H9 (cell line): ENCODE measurements around the gene CDKN2AIPNL. TPM values are rescaled to one million over a fixed set of nuclear protein-coding genes. Genes with fewer than 3 reads are reported as not detected.

Experiments used
- DNase-seq: peaks from one replicate; pipeline ENCODE4 v3.0.0-alpha.2; 2017
- H2AFZ ChIP-seq: one replicate; pipeline ENCODE4 v1.6.1; 2013; ENCODE audit warnings: mild to moderate bottlenecking, low read length, control low read depth, moderate library complexity
- H2AK5ac ChIP-seq: 2 replicates; pipeline ENCODE4 v1.6.1; 2013; ENCODE audit warnings: low read length, control low read depth, mixed read lengths; ENCODE audit not compliant: insufficient read length
- H2BK120ac ChIP-seq: one replicate; pipeline ENCODE4 v1.6.1; 2013; ENCODE audit warnings: low read depth, mild to moderate bottlenecking, low read length, control low read depth, inconsistent platforms; ENCODE audit not compliant: poor library complexity, severe bottlenecking
- H2BK12ac ChIP-seq: 2 replicates; pipeline ENCODE4 v1.6.1; 2013; ENCODE audit warnings: low read length, control low read depth, mixed read lengths, low read depth; ENCODE audit not compliant: insufficient read length
- H2BK15ac ChIP-seq: 2 replicates; pipeline ENCODE4 v1.6.1; 2013; ENCODE audit warnings: low read depth, low read length, control low read depth
- H2BK20ac ChIP-seq: one replicate; pipeline ENCODE4 v1.6.1; 2013; ENCODE audit warnings: low read depth, mild to moderate bottlenecking, low read length, control low read depth, inconsistent platforms; ENCODE audit not compliant: poor library complexity, severe bottlenecking
- H2BK5ac ChIP-seq: 2 replicates; pipeline ENCODE4 v1.6.1; 2013; ENCODE audit warnings: low read length, control low read depth, mixed read lengths; ENCODE audit not compliant: insufficient read length
- H3K14ac ChIP-seq: 2 replicates; pipeline ENCODE4 v1.6.1; 2013; ENCODE audit warnings: low read length, control low read depth; ENCODE audit not compliant: insufficient read depth
- H3K18ac ChIP-seq: 2 replicates; pipeline ENCODE4 v1.6.1; 2013; ENCODE audit warnings: low read depth, mild to moderate bottlenecking, mixed read lengths, low read length, control low read depth; ENCODE audit not compliant: insufficient read length
- H3K23ac ChIP-seq: 2 replicates; pipeline ENCODE4 v1.6.1; 2013; ENCODE audit warnings: low read length, control low read depth, mixed read lengths, low read depth; ENCODE audit not compliant: insufficient read length
- H3K23me2 ChIP-seq: 2 replicates; pipeline ENCODE4 v1.6.1; 2013; ENCODE audit warnings: low read depth, mild to moderate bottlenecking, mixed read lengths, low read length, control low read depth; ENCODE audit not compliant: insufficient read length, poor library complexity, severe bottlenecking
- H3K27ac ChIP-seq: 2 replicates; pipeline ENCODE4 v1.5.1; 2013; ENCODE audit warnings: low read length, control low read depth, mixed read lengths, low read depth; ENCODE audit not compliant: insufficient read length
- H3K27me3 ChIP-seq: 2 replicates; pipeline ENCODE4 v1.6.1; 2013; ENCODE audit warnings: low read length, control low read depth, inconsistent platforms; ENCODE audit not compliant: insufficient read depth
- H3K4ac ChIP-seq: 2 replicates; pipeline ENCODE4 v1.6.1; 2013; ENCODE audit warnings: low read depth, mild to moderate bottlenecking, control low read depth, inconsistent platforms, low read length, moderate library complexity
- H3K4me1 ChIP-seq: 2 replicates; pipeline ENCODE4 v1.6.1; 2013; ENCODE audit warnings: low read length, control low read depth, inconsistent platforms; ENCODE audit not compliant: insufficient read depth
- H3K4me2 ChIP-seq: 2 replicates; pipeline ENCODE4 v1.6.1; 2013; ENCODE audit warnings: low read length, control low read depth, mixed read lengths; ENCODE audit not compliant: insufficient read length, insufficient read depth
- H3K56ac ChIP-seq: 2 replicates; pipeline ENCODE4 v1.6.1; 2013; ENCODE audit warnings: low read depth, mild to moderate bottlenecking, mixed read lengths, low read length, control low read depth; ENCODE audit not compliant: insufficient read length
- H3K79me1 ChIP-seq: 2 replicates; pipeline ENCODE4 v1.6.1; 2013; ENCODE audit warnings: low read depth, mild to moderate bottlenecking, moderate library complexity, low read length, control low read depth, inconsistent platforms; ENCODE audit not compliant: insufficient read depth, poor library complexity, severe bottlenecking
- H3K79me2 ChIP-seq: 2 replicates; pipeline ENCODE4 v1.6.1; 2013; ENCODE audit warnings: low read length, control low read depth, inconsistent platforms; ENCODE audit not compliant: insufficient read depth
- H3K9ac ChIP-seq: 2 replicates; pipeline ENCODE4 v1.6.1; 2013; ENCODE audit warnings: low read length, control low read depth, mixed read lengths; ENCODE audit not compliant: insufficient read length; ENCODE audit errors: extremely low read depth
- H3K9me3 ChIP-seq: one replicate; pipeline ENCODE4 v1.6.1; 2013; ENCODE audit warnings: low read depth, low read length, inconsistent platforms; ENCODE audit not compliant: control insufficient read depth
- H3T11ph ChIP-seq: one replicate; pipeline ENCODE4 v1.6.1; 2013; ENCODE audit warnings: mild to moderate bottlenecking, low read length, control low read depth, inconsistent platforms
- H4K20me1 ChIP-seq: one replicate; pipeline ENCODE4 v1.6.1; 2013; ENCODE audit not compliant: control insufficient read depth, insufficient read length, insufficient read depth
- H4K5ac ChIP-seq: 2 replicates; pipeline ENCODE4 v1.6.1; 2013; ENCODE audit warnings: low read depth, mild to moderate bottlenecking, mixed read lengths, low read length, control low read depth; ENCODE audit not compliant: insufficient read length
- H4K8ac ChIP-seq: replicated peaks from 2 replicates; pipeline ENCODE4 v1.6.1; 2013; ENCODE audit warnings: low read length, control low read depth, mixed read lengths, low read depth; ENCODE audit not compliant: insufficient read length
- H4K91ac ChIP-seq: 2 replicates; pipeline ENCODE4 v1.6.1; 2013; ENCODE audit warnings: low read depth, mild to moderate bottlenecking, moderate library complexity, mixed read lengths, low read length, control low read depth; ENCODE audit not compliant: insufficient read length
- H3K27ac Mint-ChIP-seq, 3 experiments: 2 replicates in 2 of 3; 3 replicates in 1 of 3; pipeline ENCODE4 v1.8.0; 2020 to 2021; ENCODE audit warnings: mixed read lengths in 3 of 3, mild to moderate bottlenecking in 1 of 3, moderate library complexity in 1 of 3
- H3K27me3 Mint-ChIP-seq: 2 replicates; pipeline ENCODE4 v1.8.0; 2021; ENCODE audit warnings: low read depth, mild to moderate bottlenecking, moderate library complexity, mixed read lengths
- H3K36me3 Mint-ChIP-seq, 3 experiments: 2 replicates in 2 of 3; 3 replicates in 1 of 3; pipeline ENCODE4 v1.8.0; 2020 to 2021; ENCODE audit warnings: low read depth in 3 of 3, mixed read lengths in 3 of 3; ENCODE audit not compliant: insufficient read depth in 1 of 3
- H3K4me1 Mint-ChIP-seq, 2 experiments: 2 replicates each; pipeline ENCODE4 v1.8.0; 2020; ENCODE audit warnings: mixed read lengths in 2 of 2
- H3K4me3 Mint-ChIP-seq, 2 experiments: 2 replicates in 1 of 2; 3 replicates in 1 of 2; pipeline ENCODE4 v1.8.0; 2020 to 2021; ENCODE audit warnings: mild to moderate bottlenecking in 2 of 2, mixed read lengths in 2 of 2, moderate library complexity in 1 of 2
- H3K9me3 Mint-ChIP-seq, 2 experiments: 2 replicates in 1 of 2; 3 replicates in 1 of 2; pipeline ENCODE4 v1.8.0; 2020; ENCODE audit warnings: mild to moderate bottlenecking in 2 of 2, mixed read lengths in 2 of 2, moderate library complexity in 1 of 2
- WGBS: extraction: QIAGEN DNeasy Blood & Tissue Kit; methylation state at CpG from one replicate; pipeline ENCODE4 v1.1.7; 2013; ENCODE audit warnings: missing lambda C conversion rate, low lambda C conversion rate, mixed read lengths; ENCODE audit not compliant: insufficient read length; ENCODE audit errors: extremely low coverage; 5-methylcytosine and 5-hydroxymethylcytosine counted together
- total RNA-seq: library from RNA; stranded (reverse); gene quantifications from 2 replicates; pipeline ENCODE4 v1.2.1, GENCODE V29; 2021
- TF ChIP-seq, protein P1 (sequence below): fragments of 200-600 bp; sonication (generic); conservative IDR thresholded peaks from 3 replicates; pipeline ENCODE4 v1.8.0; 2021; ENCODE audit warnings: antibody characterized with exemption, mild to moderate bottlenecking

Gene CDKN2AIPNL
- total RNA-seq, 1 experiment from 2014 or later: 60.0 TPM

DNA sequence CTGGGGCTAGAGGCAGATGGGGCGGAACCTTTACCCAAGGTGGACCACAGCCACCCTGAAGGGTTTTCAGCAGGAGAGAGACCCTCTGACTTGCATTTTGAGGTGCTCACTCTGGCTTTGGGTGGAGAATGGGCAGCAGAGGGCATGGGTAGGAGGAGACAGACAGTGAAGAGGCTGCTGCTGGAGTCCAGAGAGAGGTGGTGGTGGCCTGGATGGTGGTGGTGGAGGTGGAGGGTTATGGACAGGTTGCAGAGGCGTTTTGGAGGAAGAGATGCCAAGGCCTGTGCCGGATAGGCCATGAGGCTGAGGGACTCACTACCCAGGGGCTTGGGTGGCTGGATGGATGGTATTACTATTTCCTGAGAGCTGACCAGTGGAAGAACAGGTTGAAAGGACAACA is 46.1 kb upstream of the CDKN2AIPNL start:
- no peaks in the 10 kb centered on the region for H3K79me1 ChIP-seq
- no peak overlapping the region for H3K18ac ChIP-seq
- H4K91ac ChIP-seq: no peak overlapping the region
- no peak overlapping the region for H2BK120ac ChIP-seq
- H3K23me2 ChIP-seq: no peaks in the 10 kb centered on the region
- H2BK5ac ChIP-seq: no peak overlapping the region
- no peak overlapping the region for H3K4ac ChIP-seq
- H2BK15ac ChIP-seq: no peak overlapping the region
- H4K5ac ChIP-seq: no peak overlapping the region
- H3K56ac ChIP-seq: no peak overlapping the region
- Mint-ChIP-seq H3K27me3 (peaks cover 6% of the 10 kb centered on the region), H3K27ac (no peak overlapping the region; a peak in 1 of 7 replicates), H3K4me3 (no peak overlapping the region), H3K4me1 (peaks cover 0 to 14% of the 10 kb centered on the region in 2 experiments; a peak in 2 of 4 replicates), H3K36me3 (no peaks in the 10 kb centered on the region), H3K9me3 (no peaks in the 10 kb centered on the region)
- H3K4me1 ChIP-seq: no peaks in the 10 kb centered on the region
- no peak overlapping the region for H3K27ac ChIP-seq
- no peaks in the 10 kb centered on the region for H4K20me1 ChIP-seq
- H4K8ac ChIP-seq: peak overlapping the region; percentile 58
- H3K79me2 ChIP-seq: no peaks in the 10 kb centered on the region
- no peak for DNase-seq
- TF ChIP-seq, protein P1, sequence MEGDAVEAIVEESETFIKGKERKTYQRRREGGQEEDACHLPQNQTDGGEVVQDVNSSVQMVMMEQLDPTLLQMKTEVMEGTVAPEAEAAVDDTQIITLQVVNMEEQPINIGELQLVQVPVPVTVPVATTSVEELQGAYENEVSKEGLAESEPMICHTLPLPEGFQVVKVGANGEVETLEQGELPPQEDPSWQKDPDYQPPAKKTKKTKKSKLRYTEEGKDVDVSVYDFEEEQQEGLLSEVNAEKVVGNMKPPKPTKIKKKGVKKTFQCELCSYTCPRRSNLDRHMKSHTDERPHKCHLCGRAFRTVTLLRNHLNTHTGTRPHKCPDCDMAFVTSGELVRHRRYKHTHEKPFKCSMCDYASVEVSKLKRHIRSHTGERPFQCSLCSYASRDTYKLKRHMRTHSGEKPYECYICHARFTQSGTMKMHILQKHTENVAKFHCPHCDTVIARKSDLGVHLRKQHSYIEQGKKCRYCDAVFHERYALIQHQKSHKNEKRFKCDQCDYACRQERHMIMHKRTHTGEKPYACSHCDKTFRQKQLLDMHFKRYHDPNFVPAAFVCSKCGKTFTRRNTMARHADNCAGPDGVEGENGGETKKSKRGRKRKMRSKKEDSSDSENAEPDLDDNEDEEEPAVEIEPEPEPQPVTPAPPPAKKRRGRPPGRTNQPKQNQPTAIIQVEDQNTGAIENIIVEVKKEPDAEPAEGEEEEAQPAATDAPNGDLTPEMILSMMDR: no peak
- H3K9ac ChIP-seq: no peak overlapping the region
- no peak overlapping the region for H3K4me2 ChIP-seq
- no peak overlapping the region for H3K23ac ChIP-seq
- no peak overlapping the region for H2AFZ ChIP-seq
- no peak overlapping the region for H2AK5ac ChIP-seq
- no CpG with 5 or more reads among the region's 3 CpGs for WGBS
- H2BK20ac ChIP-seq: no peak overlapping the region
- H2BK12ac ChIP-seq: no peak overlapping the region
- H3K27me3 ChIP-seq: no peaks in the 10 kb centered on the region
- H3T11ph ChIP-seq: no peak overlapping the region
- H3K9me3 ChIP-seq: no peaks in the 10 kb centered on the region
- H3K14ac ChIP-seq: no peak overlapping the region
